Bone marrow (tissue), 2 donors: ENCODE results near the gene NAPEPLD.

Experiments
- DNase-seq, 2 donors: peaks; one replicate each; lab custom pipeline; 2025; lab: John Stamatoyannopoulos, UW

The NAPEPLD gene

GRCh38 chr7:103143868-103144267 lies 5.0 kb downstream of the NAPEPLD start:
- no peak for DNase-seq

DNA sequence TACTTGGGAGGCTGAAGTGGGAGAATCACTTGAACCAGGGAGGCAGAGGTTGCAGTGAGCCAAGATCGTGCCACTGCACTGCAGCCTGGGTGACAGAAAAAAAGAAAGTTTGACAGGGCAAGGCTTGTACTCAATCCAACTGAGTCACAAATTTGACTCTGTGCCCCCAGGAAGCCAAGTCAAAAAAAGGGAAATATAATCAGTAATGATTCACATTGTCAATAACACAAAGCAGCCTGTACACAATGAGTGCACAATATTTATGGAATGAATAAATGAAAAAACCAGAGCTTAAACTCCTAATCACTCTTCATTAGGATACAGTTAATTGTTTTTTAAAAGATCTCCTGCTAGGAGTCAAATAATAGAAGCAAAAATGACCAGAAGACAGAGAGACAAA lies 6.4 kb downstream of the NAPEPLD start:
- DNase-seq, result no peak

GRCh38 chr7:103141753-103142404 lies 7.0 kb downstream of the NAPEPLD start:
- DNase-seq, result no peak

- DNase-seq, result no peak
Observed at GRCh38 chr7:103140685-103141084, 8.2 kb downstream of the NAPEPLD start.

GRCh38 chr7:103140061-103140460 lies 8.8 kb downstream of the NAPEPLD start:
- no peak for DNase-seq

GRCh38 chr7:103134836-103135554 lies 13.9 kb downstream of the NAPEPLD start:
- DNase-seq, result no peak

DNA sequence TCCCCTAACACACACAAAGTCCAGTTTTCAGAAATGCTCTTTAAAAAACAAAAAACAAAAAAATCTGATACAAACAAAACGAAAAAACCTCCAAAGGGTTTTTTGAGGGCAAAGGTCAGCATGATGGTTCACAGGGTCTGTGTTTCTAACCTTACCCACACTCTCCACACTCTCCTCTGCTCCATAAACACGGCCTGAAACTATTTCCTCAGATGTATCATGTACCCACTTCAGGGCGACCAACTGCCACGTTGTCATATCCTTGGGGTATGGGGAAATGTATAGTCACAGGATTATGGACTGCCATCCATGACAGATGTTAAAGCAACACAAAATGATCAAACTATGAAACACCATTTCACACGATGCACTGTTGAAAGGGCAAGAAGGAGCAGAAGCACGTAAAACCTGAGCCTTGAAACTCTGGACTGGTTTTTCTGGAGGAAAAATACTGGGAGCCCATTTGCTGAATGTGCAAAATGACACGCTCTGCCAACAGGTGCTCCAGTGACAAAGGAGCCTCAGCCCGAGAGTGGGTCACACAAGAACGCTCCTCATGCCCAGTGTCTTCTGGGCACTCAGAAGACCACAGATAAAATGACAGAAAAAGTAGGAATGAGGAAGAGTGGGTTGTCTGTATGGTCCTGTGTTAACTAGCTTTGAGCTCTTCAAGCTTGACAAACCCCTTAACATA lies 15.8 kb downstream of the NAPEPLD start:
- no peak for DNase-seq

- no peak for DNase-seq
Observed at GRCh38 chr7:103130901-103131624, 17.8 kb downstream of the NAPEPLD start.

- DNase-seq, result peak in 1 of 2 donors; percentile 25
Observed at GRCh38 chr7:103129702-103130549, 19.0 kb downstream of the NAPEPLD start.

DNA sequence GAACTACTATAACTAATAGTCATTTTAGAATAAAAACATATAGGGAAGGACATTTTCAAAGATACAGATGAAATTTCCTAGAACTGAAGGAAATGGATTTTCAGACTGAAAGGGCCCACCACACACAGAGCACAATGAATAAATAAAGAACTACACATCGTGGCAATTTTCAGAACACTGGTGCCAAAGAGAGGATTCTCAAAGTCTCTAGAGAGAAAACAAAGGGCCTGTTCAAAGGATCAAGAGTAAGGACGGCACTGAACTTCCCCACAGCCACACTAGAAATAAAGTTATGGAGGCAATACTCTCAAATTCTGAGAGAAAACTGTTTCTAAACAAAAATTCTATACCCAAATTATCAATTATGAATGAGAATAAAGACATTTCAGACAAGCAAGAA lies 21.9 kb downstream of the NAPEPLD start:
- DNase-seq, result no peak

- DNase-seq, result no peak
Observed at GRCh38 chr7:103124429-103124979, 24.4 kb downstream of the NAPEPLD start.

GRCh38 chr7:103123529-103123928 lies 25.4 kb downstream of the NAPEPLD start:
- DNase-seq, result no peak

- no peak for DNase-seq
Observed at GRCh38 chr7:103121641-103122040, 27.3 kb downstream of the NAPEPLD start.

DNA sequence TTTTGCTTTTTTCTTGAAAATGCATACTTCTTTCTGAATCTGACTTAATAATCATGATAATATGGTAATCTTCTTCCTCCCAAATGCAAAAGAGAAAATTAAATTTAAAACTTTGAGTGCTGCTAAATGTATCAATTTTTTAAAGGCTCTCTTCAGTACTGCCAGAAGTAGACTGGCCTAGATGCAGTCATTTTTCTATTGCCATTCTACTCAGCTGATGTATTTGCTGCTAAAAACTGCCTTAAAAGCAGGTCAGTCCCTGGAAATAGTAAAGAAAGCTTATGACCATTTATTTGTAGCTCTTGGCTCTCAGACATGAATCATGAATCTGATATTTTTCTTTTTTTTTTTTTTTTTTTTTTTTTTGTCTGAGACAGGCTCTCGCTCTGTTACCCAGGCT lies 28.5 kb downstream of the NAPEPLD start:
- DNase-seq, result no peak

DNA sequence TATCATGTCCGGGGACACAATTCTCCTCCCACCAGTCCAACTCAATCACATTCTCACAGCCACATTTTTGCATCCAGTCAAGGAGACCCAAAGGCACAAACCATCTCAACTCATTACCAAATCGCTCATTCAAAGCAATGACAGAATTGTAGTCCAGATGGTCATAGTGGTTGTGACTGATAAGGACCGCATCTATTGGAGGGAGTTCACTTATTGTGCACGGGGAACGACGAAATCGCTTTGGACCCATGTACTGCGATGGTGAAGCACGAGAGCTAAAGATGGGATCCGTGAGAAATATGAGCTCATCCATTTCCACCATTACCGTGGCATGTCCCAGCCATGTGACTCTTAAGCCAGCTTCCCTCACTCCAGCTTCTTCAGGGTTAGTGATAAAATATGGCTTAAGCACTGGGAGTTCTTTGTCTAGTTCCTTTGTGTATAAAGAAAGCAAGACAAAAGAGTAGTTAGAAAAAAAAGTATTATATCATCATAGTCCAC lies 29.1 kb downstream of the NAPEPLD start:
- DNase-seq, result no peak

GRCh38 chr7:103117465-103117864 lies 31.4 kb downstream of the NAPEPLD start:
- DNase-seq, result no peak

DNA sequence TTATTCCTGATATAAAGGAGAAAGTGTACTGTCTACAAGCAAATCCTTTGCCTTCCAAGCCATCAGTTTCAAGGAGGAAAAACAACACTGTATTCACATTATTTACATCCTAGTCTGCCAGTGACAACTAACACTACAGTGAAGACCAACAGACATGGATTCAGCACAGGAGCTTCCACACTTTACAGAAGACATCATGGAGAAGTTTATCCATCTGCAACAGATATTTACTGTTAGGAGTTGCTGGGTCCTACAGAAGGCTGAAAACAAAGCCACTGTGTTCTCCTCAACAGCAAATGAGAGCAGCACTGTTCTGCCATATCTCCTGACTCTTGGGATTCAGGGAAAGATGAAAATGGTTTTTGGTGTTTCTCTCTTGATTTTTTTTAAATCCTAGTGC lies 31.9 kb downstream of the NAPEPLD start:
- DNase-seq, result no peak

GRCh38 chr7:103116511-103116910 lies 32.4 kb downstream of the NAPEPLD start:
- no peak for DNase-seq

DNA sequence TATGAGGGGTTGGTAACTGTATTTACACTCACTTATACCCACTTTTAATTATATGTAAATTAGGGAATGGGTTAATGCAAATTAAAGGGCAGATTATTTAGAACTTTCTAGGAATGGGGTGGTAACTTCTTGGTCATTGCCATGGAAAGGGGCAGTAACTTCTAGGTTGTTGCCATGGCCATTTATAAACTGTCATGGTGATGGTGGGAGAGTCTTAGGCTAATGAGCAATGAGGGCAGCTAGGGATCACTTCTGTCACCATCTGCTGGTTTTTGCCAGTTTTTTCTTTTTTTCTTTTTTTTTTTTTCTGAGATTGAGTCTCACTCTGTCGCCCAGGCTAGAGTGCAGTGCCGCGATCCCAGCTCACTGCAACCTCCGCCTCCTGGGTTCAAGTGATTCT lies 33.1 kb downstream of the NAPEPLD start:
- no peak for DNase-seq

DNA sequence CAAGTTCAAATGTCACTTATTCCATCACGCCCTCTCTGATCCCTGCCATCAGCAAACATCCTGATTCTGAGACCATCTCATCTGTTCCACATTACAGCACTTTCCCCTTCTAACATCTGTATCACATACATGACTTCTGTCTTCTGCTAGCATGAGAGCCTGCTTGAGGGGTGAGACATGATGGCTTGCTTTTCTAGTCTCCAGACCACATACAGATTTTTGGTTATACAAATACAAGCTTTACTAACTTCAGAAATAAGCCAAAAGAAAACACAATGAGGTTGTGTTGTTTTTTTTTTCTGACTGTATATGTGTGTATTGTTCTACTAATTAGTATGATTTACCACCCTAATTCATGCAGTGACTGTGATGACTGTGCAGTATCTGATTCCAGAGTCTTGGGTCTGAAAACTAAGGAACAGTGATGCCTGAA lies 34.3 kb downstream of the NAPEPLD start:
- DNase-seq, result no peak

DNA sequence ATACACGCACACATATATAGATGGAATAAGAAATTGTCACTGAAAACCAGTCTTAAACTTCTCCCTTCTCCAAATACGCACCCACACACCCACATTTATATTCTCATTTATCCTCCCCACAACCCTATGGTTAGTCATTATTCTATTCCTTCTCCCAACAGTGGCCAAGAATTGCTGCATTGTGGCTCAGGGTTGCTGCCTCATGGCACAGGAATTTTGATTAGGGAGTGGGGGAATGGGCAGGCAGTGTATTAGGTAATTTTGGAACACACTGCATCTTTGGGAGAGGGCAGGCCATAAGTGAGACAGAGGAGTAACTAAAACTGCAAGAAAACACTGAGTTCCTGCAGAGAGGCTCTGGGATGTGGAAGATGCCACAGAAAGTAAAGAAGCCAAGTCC lies 35.7 kb downstream of the NAPEPLD start:
- no peak for DNase-seq
